T-cell (primary cell): ENCODE measurements around the gene MFSD1. TPM values are rescaled to one million over a fixed set of nuclear protein-coding genes. Genes with fewer than 3 reads are reported as not detected.

ENCODE experiments used
- ATAC-seq, 4 experiments: fragments of 200-7000 bp in 3 of 4; fragments of 150-1000 bp in 1 of 4; cut with Tn5 transposase; replicated peaks in 1 of 4; 1 replicate in 3 of 4; 2 replicates in 1 of 4; pipeline ENCODE4 v1.10.0; 2021; ENCODE audit warnings: moderate library complexity in 3 of 4, mild to moderate bottlenecking in 2 of 4, moderate number of reproducible peaks in 1 of 4
- CTCF ChIA-PET, 2 donors: fragments of 300-600 bp; sonication (Branson Sonifier 250); formaldehyde crosslinking; loops; one replicate each; lab custom pipeline; 2022; ENCODE audit warnings: antibody characterized with exemption in 2 of 2; lab: Charles Lee
- POLR2A ChIA-PET, 2 donors: fragments of 300-600 bp; sonication (Branson Sonifier 250); formaldehyde crosslinking; loops; one replicate each; lab custom pipeline; 2022; ENCODE audit warnings: antibody characterized with exemption in 2 of 2; lab: Charles Lee
- DNase-seq, 35 experiments: peaks; one replicate each; pipeline versions ENCODE4 v3.0.0 to v3.0.0-alpha.2; 2013 to 2023
- H3K27ac ChIP-seq: one replicate; pipeline ENCODE4 v1.5.1; 2013; ENCODE audit warnings: low read length
- H3K27me3 ChIP-seq, 2 experiments: replicated peaks in 1 of 2; 1 replicate in 1 of 2; 2 replicates in 1 of 2; pipeline versions ENCODE4 v1.6.1 to v1.7.0; 2013; ENCODE audit warnings: low read length in 1 of 2, mixed read lengths in 1 of 2; ENCODE audit not compliant: control insufficient read depth in 2 of 2, insufficient read depth in 2 of 2; ENCODE audit errors: extremely low read depth in 1 of 2
- H3K36me3 ChIP-seq, 2 donors: 1 replicate in 1 of 2; 2 replicates in 1 of 2; pipeline versions ENCODE4 v1.6.1 to v1.7.0; 2013; ENCODE audit warnings: low read length in 1 of 2; ENCODE audit not compliant: control insufficient read depth in 2 of 2, insufficient read depth in 1 of 2; ENCODE audit errors: extremely low read depth in 1 of 2
- H3K4me1 ChIP-seq, 2 experiments: 1 replicate in 1 of 2; 2 replicates in 1 of 2; pipeline versions ENCODE4 v1.6.1 to v1.7.0; 2013; ENCODE audit warnings: low read length in 2 of 2, mixed read lengths in 1 of 2; ENCODE audit not compliant: insufficient read depth in 2 of 2, control insufficient read depth in 1 of 2; ENCODE audit errors: extremely low read depth in 1 of 2
- H3K4me3 ChIP-seq, 2 donors: 1 replicate in 1 of 2; 2 replicates in 1 of 2; pipeline versions ENCODE4 v1.5.1 to v1.7.0; 2013; ENCODE audit warnings: mild to moderate bottlenecking in 2 of 2, low read length in 1 of 2, moderate library complexity in 1 of 2; ENCODE audit not compliant: control insufficient read depth in 1 of 2; ENCODE audit errors: extremely low read depth in 1 of 2
- H3K9me3 ChIP-seq: 2 replicates; pipeline ENCODE4 v1.7.0; 2013
- H3K27ac Mint-ChIP-seq, 2 donors: one replicate each; pipeline ENCODE4 v1.8.0; 2020 to 2021; ENCODE audit warnings: mild to moderate bottlenecking in 2 of 2, mixed read lengths in 2 of 2
- H3K27me3 Mint-ChIP-seq, 2 donors: one replicate each; pipeline ENCODE4 v1.8.0; 2021 to 2022; ENCODE audit warnings: mixed read lengths in 2 of 2
- H3K36me3 Mint-ChIP-seq: one replicate; pipeline ENCODE4 v1.8.0; 2021; ENCODE audit warnings: mixed read lengths
- H3K4me1 Mint-ChIP-seq, 3 donors: one replicate each; pipeline ENCODE4 v1.8.0; 2020 to 2022; ENCODE audit warnings: mixed read lengths in 3 of 3, mild to moderate bottlenecking in 1 of 3
- H3K4me3 Mint-ChIP-seq, 3 donors: one replicate each; pipeline ENCODE4 v1.8.0; 2020 to 2022; ENCODE audit warnings: mild to moderate bottlenecking in 3 of 3, mixed read lengths in 3 of 3, moderate library complexity in 3 of 3
- H3K9me3 Mint-ChIP-seq, 3 donors: one replicate each; pipeline ENCODE4 v1.8.0; 2020 to 2022; ENCODE audit warnings: mixed read lengths in 3 of 3
- WGBS: methylation state at CpG from one replicate; pipeline ENCODE4 v1.1.5; 2013; ENCODE audit warnings: missing lambda C conversion rate; ENCODE audit not compliant: insufficient coverage; 5-methylcytosine and 5-hydroxymethylcytosine counted together
- total RNA-seq, 35 experiments: library from RNA in 6 of 35; stranded (reverse) in 6 of 35; fragments of 120-200 nt in 1 of 35; gene quantifications; one replicate each; pipeline versions ENCODE4 v1.2.1 to v1.2.4 and lab custom pipeline; 2013 to 2026

Gene MFSD1
- total RNA-seq, 5 donors from 2014 or later (not counting 1 experiment from before 2014, with no cell fraction given) = 17.7 to 28.3 (median 25.5) TPM

- Histone ChIP-seq H3K36me3 (no peaks in the 10 kb centered on the region), H3K27me3 (no peaks in the 10 kb centered on the region), H3K9me3 (no peaks in the 10 kb centered on the region), H3K4me1 (no peaks in the 10 kb centered on the region), H3K4me3 (no peak overlapping the region), H3K27ac (no peak overlapping the region)
- peaks cover 3% of the 10 kb centered on the region for H3K36me3 Mint-ChIP-seq
- DNase-seq = no peak
- H3K27ac Mint-ChIP-seq = no peak overlapping the region
- H3K4me1 Mint-ChIP-seq = peaks cover 1 to 4% (median 3%) of the 10 kb centered on the region in 3 donors
- H3K4me3 Mint-ChIP-seq = no peak overlapping the region
- H3K27me3 Mint-ChIP-seq = no peaks in the 10 kb centered on the region
- no peak for ATAC-seq
- POLR2A ChIA-PET = no interaction called here
- CTCF ChIA-PET = interaction anchor here in 1 of 2 donors (0.5 kb wide), 1 partner anchor 239 kb away, joined by 3 read pairs; no protein-coding TSS in a partner anchor
- H3K9me3 Mint-ChIP-seq = no peaks in the 10 kb centered on the region
- WGBS = 100% methylated on average over 1 of the region's 4 CpGs
Observed at GRCh38 chr3:158770741-158771350, 31.0 kb upstream of the MFSD1 start.

GRCh38 chr3:158771577-158771976 lies 30.3 kb upstream of the MFSD1 start:
- H3K4me1 Mint-ChIP-seq = peaks cover 1 to 4% (median 3%) of the 10 kb centered on the region in 3 donors
- Histone ChIP-seq H3K9me3 (no peaks in the 10 kb centered on the region), H3K4me3 (no peak overlapping the region), H3K36me3 (no peaks in the 10 kb centered on the region), H3K27me3 (no peaks in the 10 kb centered on the region), H3K27ac (no peak overlapping the region), H3K4me1 (no peaks in the 10 kb centered on the region)
- WGBS = 100% methylated on average over 1 of the region's 1 CpG
- H3K27ac Mint-ChIP-seq = no peak overlapping the region
- POLR2A ChIA-PET = no interaction called here
- H3K4me3 Mint-ChIP-seq = no peak overlapping the region
- no peaks in the 10 kb centered on the region for H3K27me3 Mint-ChIP-seq
- H3K9me3 Mint-ChIP-seq = no peaks in the 10 kb centered on the region
- ATAC-seq (no peak), DNase-seq (no peak)
- H3K36me3 Mint-ChIP-seq = peaks cover 3% of the 10 kb centered on the region
- CTCF ChIA-PET = no interaction called here

- Mint-ChIP-seq H3K27me3 (no peaks in the 10 kb centered on the region), H3K27ac (no peak overlapping the region), H3K4me1 (peaks cover 1 to 4% (median 3%) of the 10 kb centered on the region in 3 donors), H3K9me3 (no peaks in the 10 kb centered on the region), H3K36me3 (peaks cover 3% of the 10 kb centered on the region), H3K4me3 (no peak overlapping the region)
- CTCF ChIA-PET = no interaction called here
- WGBS = 87% methylated on average over 3 of the region's 3 CpGs
- no peaks in the 10 kb centered on the region for H3K4me1 ChIP-seq
- ATAC-seq (no peak), DNase-seq (no peak)
- H3K9me3 ChIP-seq = no peaks in the 10 kb centered on the region
- no peak overlapping the region for H3K27ac ChIP-seq
- no peak overlapping the region for H3K4me3 ChIP-seq
- POLR2A ChIA-PET = no interaction called here
- H3K27me3 ChIP-seq = no peaks in the 10 kb centered on the region
- no peaks in the 10 kb centered on the region for H3K36me3 ChIP-seq
Observed at GRCh38 chr3:158771982-158772381, 29.9 kb upstream of the MFSD1 start.

- Histone ChIP-seq H3K36me3 (no peaks in the 10 kb centered on the region), H3K27me3 (no peaks in the 10 kb centered on the region), H3K4me3 (no peak overlapping the region), H3K4me1 (no peaks in the 10 kb centered on the region), H3K9me3 (no peaks in the 10 kb centered on the region), H3K27ac (no peak overlapping the region)
- peaks cover 3% of the 10 kb centered on the region for H3K36me3 Mint-ChIP-seq
- peaks cover 1 to 4% (median 3%) of the 10 kb centered on the region in 3 donors for H3K4me1 Mint-ChIP-seq
- POLR2A ChIA-PET = no interaction called here
- CTCF ChIA-PET = no interaction called here
- no peaks in the 10 kb centered on the region for H3K27me3 Mint-ChIP-seq
- ATAC-seq (no peak), DNase-seq (no peak)
- H3K27ac Mint-ChIP-seq = no peak overlapping the region
- no peak overlapping the region for H3K4me3 Mint-ChIP-seq
- no peaks in the 10 kb centered on the region for H3K9me3 Mint-ChIP-seq
Observed at GRCh38 chr3:158773166-158773565, 28.7 kb upstream of the MFSD1 start.

- Mint-ChIP-seq H3K27me3 (no peaks in the 10 kb centered on the region), H3K27ac (no peak overlapping the region), H3K4me1 (peaks cover 1 to 4% (median 3%) of the 10 kb centered on the region in 3 donors), H3K36me3 (peaks cover 3% of the 10 kb centered on the region), H3K9me3 (no peaks in the 10 kb centered on the region), H3K4me3 (no peak overlapping the region)
- Histone ChIP-seq H3K36me3 (no peaks in the 10 kb centered on the region), H3K9me3 (no peaks in the 10 kb centered on the region), H3K4me3 (no peak overlapping the region), H3K4me1 (no peaks in the 10 kb centered on the region), H3K27ac (no peak overlapping the region), H3K27me3 (no peaks in the 10 kb centered on the region)
- WGBS = no CpG with 5 or more reads among the region's 7 CpGs
- DNase-seq = no peak
- no peak for ATAC-seq
- ChIA-PET POLR2A (no interaction called here), CTCF (no interaction called here)
Observed at GRCh38 chr3:158773845-158774830, 27.7 kb upstream of the MFSD1 start.

- Histone ChIP-seq H3K9me3 (no peaks in the 10 kb centered on the region), H3K27ac (no peak overlapping the region), H3K4me1 (no peaks in the 10 kb centered on the region), H3K4me3 (no peak overlapping the region), H3K27me3 (no peaks in the 10 kb centered on the region), H3K36me3 (no peaks in the 10 kb centered on the region)
- Mint-ChIP-seq H3K9me3 (no peaks in the 10 kb centered on the region), H3K27ac (no peak overlapping the region), H3K4me3 (no peak overlapping the region), H3K36me3 (peaks cover 3% of the 10 kb centered on the region), H3K27me3 (no peaks in the 10 kb centered on the region), H3K4me1 (peaks cover 1 to 4% (median 3%) of the 10 kb centered on the region in 3 donors)
- ATAC-seq (no peak), DNase-seq (no peak)
- ChIA-PET POLR2A (no interaction called here), CTCF (no interaction called here)
- WGBS = 100% methylated on average over 2 of the region's 2 CpGs
Observed at GRCh38 chr3:158774965-158775364, 26.9 kb upstream of the MFSD1 start.
